Trophoblast cell (in vitro differentiated cells and primary cell): ENCODE results near the gene ATN1.
A peak's percentile ranks its signal among the peaks of the same experiment; 100 is the strongest.

ENCODE experiments used
- DNase-seq, 2 donors: peaks; one replicate each; pipeline ENCODE4 v3.0.0-alpha.2; 2016
- H2AFZ ChIP-seq: 2 replicates; pipeline ENCODE4 v1.6.1; 2013; ENCODE audit warnings: low read length, moderate library complexity, mild to moderate bottlenecking; ENCODE audit not compliant: insufficient read depth, poor library complexity
- H2AK5ac ChIP-seq: 2 replicates; pipeline ENCODE4 v1.6.1; 2013; ENCODE audit warnings: mild to moderate bottlenecking, low read length
- H2BK120ac ChIP-seq: 2 replicates; pipeline ENCODE4 v1.6.1; 2013; ENCODE audit warnings: low read length, mild to moderate bottlenecking, moderate library complexity; ENCODE audit not compliant: insufficient read depth, poor library complexity
- H2BK12ac ChIP-seq: 2 replicates; pipeline ENCODE4 v1.6.1; 2013; ENCODE audit warnings: mild to moderate bottlenecking, low read length, moderate library complexity
- H2BK5ac ChIP-seq: 2 replicates; pipeline ENCODE4 v1.6.1; 2013; ENCODE audit warnings: low read length, low read depth, moderate library complexity, mild to moderate bottlenecking; ENCODE audit not compliant: poor library complexity
- H3K14ac ChIP-seq: 2 replicates; pipeline ENCODE4 v1.6.1; 2013; ENCODE audit warnings: mild to moderate bottlenecking, low read length
- H3K18ac ChIP-seq: 2 replicates; pipeline ENCODE4 v1.6.1; 2013; ENCODE audit warnings: mild to moderate bottlenecking, low read length
- H3K23ac ChIP-seq: 2 replicates; pipeline ENCODE4 v1.6.1; 2013; ENCODE audit warnings: low read length
- H3K27ac ChIP-seq: 2 replicates; pipeline ENCODE4 v1.5.1; 2013; ENCODE audit warnings: low read depth, mild to moderate bottlenecking, inconsistent platforms, low read length, moderate library complexity
- H3K27me3 ChIP-seq: 2 replicates; pipeline ENCODE4 v1.6.1; 2013; ENCODE audit warnings: inconsistent platforms, mild to moderate bottlenecking, low read length, moderate library complexity; ENCODE audit not compliant: insufficient read depth
- H3K36me3 ChIP-seq, 2 experiments: 1 replicate in 1 of 2; 2 replicates in 1 of 2; pipeline ENCODE4 v1.6.1; 2013; ENCODE audit warnings: low read length in 2 of 2, mild to moderate bottlenecking in 2 of 2, moderate library complexity in 1 of 2; ENCODE audit not compliant: insufficient read depth in 2 of 2, control insufficient read depth in 1 of 2
- H3K4ac ChIP-seq: 2 replicates; pipeline ENCODE4 v1.6.1; 2013; ENCODE audit warnings: low read depth, mild to moderate bottlenecking, low read length, moderate library complexity
- H3K4me1 ChIP-seq, 2 experiments: 1 replicate in 1 of 2; 2 replicates in 1 of 2; pipeline ENCODE4 v1.6.1; 2013; ENCODE audit warnings: low read length in 2 of 2, mild to moderate bottlenecking in 2 of 2, moderate library complexity in 1 of 2; ENCODE audit not compliant: insufficient read depth in 2 of 2, control insufficient read depth in 1 of 2
- H3K4me2 ChIP-seq: 2 replicates; pipeline ENCODE4 v1.6.1; 2013; ENCODE audit warnings: inconsistent platforms, mild to moderate bottlenecking, low read length, moderate library complexity
- H3K4me3 ChIP-seq: 2 replicates; pipeline ENCODE4 v1.5.1; 2013; ENCODE audit warnings: mild to moderate bottlenecking, low read depth, low read length, inconsistent platforms
- H3K79me1 ChIP-seq: one replicate; pipeline ENCODE4 v1.6.1; 2013; ENCODE audit warnings: low read length
- H3K79me2 ChIP-seq: 2 replicates; pipeline ENCODE4 v1.6.1; 2013; ENCODE audit warnings: low read length, mild to moderate bottlenecking; ENCODE audit not compliant: control insufficient read depth, insufficient read depth, poor library complexity
- H3K9ac ChIP-seq: 2 replicates; pipeline ENCODE4 v1.6.1; 2013; ENCODE audit warnings: mild to moderate bottlenecking, low read length
- H3K9me3 ChIP-seq: 2 replicates; pipeline ENCODE4 v1.6.1; 2013; ENCODE audit warnings: low read depth, mild to moderate bottlenecking, control low read depth, inconsistent platforms, low read length; ENCODE audit not compliant: insufficient read depth
- H4K12ac ChIP-seq: 2 replicates; pipeline ENCODE4 v1.6.1; 2013; ENCODE audit warnings: low read depth, mild to moderate bottlenecking, low read length, moderate library complexity
- H4K8ac ChIP-seq: 2 replicates; pipeline ENCODE4 v1.6.1; 2013; ENCODE audit warnings: low read depth, mild to moderate bottlenecking, low read length, moderate library complexity
- H4K91ac ChIP-seq: one replicate; pipeline ENCODE4 v1.6.1; 2013; ENCODE audit warnings: low read depth, mild to moderate bottlenecking, low read length, moderate library complexity
- WGBS: extraction: QIAGEN DNeasy Blood & Tissue Kit; methylation state at CpG from one replicate; pipeline ENCODE4 v1.1.7; 2013; ENCODE audit warnings: missing lambda C conversion rate; ENCODE audit not compliant: insufficient read length, insufficient coverage; ENCODE audit errors: extremely low coverage; 5-methylcytosine and 5-hydroxymethylcytosine counted together

The ATN1 gene

GRCh38 chr12:6951551-6952120, 23.9 kb downstream of the ATN1 start:
- H2AFZ ChIP-seq = no peak overlapping the region
- no peak overlapping the region for H2BK5ac ChIP-seq
- H2BK12ac ChIP-seq = no peak overlapping the region
- no peak overlapping the region for H3K23ac ChIP-seq
- H3K18ac ChIP-seq = peak overlapping the region; percentile 65
- H3K9ac ChIP-seq = no peak overlapping the region
- no peak overlapping the region for H3K4me3 ChIP-seq
- H3K27ac ChIP-seq = no peak overlapping the region
- no peak overlapping the region for H3K14ac ChIP-seq
- H4K91ac ChIP-seq = peak overlapping the region; percentile 51
- peaks cover 6 to 10% of the 10 kb centered on the region in 2 experiments for H3K4me1 ChIP-seq
- no peaks in the 10 kb centered on the region for H3K27me3 ChIP-seq
- no peak overlapping the region for H3K4me2 ChIP-seq
- no peak overlapping the region for H2BK120ac ChIP-seq
- peak overlapping the region; percentile 2 for H2AK5ac ChIP-seq
- H3K4ac ChIP-seq = no peak overlapping the region
- H3K79me2 ChIP-seq = no peaks in the 10 kb centered on the region
- no CpG with 5 or more reads among the region's 20 CpGs for WGBS
- H3K79me1 ChIP-seq = peaks cover 3% of the 10 kb centered on the region
- H3K9me3 ChIP-seq = no peaks in the 10 kb centered on the region
- DNase-seq = no peak
- H4K8ac ChIP-seq = no peak overlapping the region
- no peak overlapping the region for H4K12ac ChIP-seq
- peaks cover 7 to 8% of the 10 kb centered on the region in 2 experiments for H3K36me3 ChIP-seq

GRCh38 chr12:6952121-6952862, 24.5 kb downstream of the ATN1 start:
- H2BK12ac ChIP-seq = no peak overlapping the region
- no peak overlapping the region for H3K23ac ChIP-seq
- H3K4me2 ChIP-seq = no peak overlapping the region
- H3K9ac ChIP-seq = no peak overlapping the region
- H3K27me3 ChIP-seq = no peaks in the 10 kb centered on the region
- WGBS = no CpG with 5 or more reads among the region's 22 CpGs
- no peaks in the 10 kb centered on the region for H3K79me2 ChIP-seq
- no peak overlapping the region for H4K12ac ChIP-seq
- no peak overlapping the region for H3K14ac ChIP-seq
- no peak overlapping the region for H3K4ac ChIP-seq
- no peak overlapping the region for H2AFZ ChIP-seq
- no peak overlapping the region for H3K27ac ChIP-seq
- H2BK5ac ChIP-seq = no peak overlapping the region
- DNase-seq = no peak
- H2AK5ac ChIP-seq = no peak overlapping the region
- H4K8ac ChIP-seq = no peak overlapping the region
- H4K91ac ChIP-seq = no peak overlapping the region
- H3K79me1 ChIP-seq = no peaks in the 10 kb centered on the region
- H3K4me1 ChIP-seq = peaks cover 5 to 10% of the 10 kb centered on the region in 2 experiments
- H3K18ac ChIP-seq = no peak overlapping the region
- peaks cover 8 to 9% of the 10 kb centered on the region in 2 experiments for H3K36me3 ChIP-seq
- no peak overlapping the region for H2BK120ac ChIP-seq
- no peaks in the 10 kb centered on the region for H3K9me3 ChIP-seq
- H3K4me3 ChIP-seq = no peak overlapping the region

DNA sequence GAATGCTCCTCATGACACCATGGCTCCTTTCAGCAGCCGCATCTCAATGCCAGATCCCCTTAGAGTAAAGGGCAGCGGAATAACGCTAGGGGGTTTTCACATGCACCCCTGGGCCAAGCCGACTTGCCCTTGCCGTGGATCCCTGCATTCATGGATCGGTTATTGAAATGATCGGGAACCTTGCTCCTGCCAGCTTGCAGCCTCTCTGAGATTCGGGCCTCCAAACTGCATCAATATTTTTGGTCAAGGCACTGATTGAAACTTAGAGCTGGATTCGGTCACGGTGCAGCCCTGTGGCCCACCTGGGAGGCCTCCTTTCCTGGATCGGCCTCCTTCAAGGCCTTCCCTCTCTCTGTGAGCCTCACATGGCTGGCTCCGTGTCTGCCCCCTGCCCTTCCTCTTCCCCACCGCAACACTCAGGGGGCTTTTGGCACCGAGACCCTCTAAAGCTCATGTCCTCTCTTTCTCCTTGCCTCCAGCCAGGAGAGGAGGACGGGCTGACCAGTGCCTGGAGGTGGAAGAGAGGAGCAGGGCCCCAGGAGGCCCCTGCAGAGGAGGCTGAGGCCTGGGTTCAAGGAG, 25.2 kb downstream of the ATN1 start:
- H4K8ac ChIP-seq = no peak overlapping the region
- no CpG with 5 or more reads among the region's 15 CpGs for WGBS

DNA sequence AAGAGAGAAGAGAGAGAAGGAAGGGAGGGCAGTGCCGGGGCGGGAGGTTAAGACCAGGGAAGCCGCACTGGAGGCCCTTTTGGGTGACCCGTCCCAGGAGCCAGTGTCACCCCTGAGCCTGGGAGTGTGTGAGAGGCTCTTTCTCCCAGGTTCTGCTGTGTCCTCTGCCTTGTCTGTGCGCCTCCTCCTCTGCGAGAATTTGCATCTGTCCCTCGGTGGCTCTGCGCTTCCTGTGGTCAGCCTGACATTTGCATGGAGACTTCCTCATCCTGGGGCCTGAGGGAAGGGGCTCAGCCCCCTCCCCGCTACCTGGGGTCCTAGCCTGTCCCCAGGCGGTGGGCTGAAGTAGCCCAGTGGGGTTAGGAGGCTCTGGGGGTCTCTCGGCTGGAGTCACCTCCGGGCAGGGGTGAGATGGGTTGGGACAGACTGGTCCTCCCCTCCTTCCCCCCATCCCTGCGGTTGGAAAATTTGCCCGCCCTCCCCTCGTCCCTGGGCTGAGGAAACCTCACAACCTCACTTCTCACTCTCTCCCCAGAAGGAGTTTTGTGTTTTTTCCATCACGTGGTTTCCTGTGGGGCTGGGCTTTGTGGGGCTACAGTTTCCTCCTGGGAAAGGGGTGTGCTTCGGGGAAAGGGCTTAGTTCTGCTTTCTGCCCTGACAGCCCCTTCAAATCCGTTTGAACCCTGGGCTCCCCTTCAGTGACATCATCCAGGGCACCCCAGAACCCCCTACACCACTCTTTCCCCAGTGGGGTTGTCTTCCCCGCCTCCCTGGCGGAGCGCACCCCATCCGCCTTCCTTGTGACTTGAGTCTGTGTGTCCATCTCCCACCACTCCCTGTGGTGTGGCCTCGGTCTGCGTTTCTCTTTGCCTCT, 25.9 kb downstream of the ATN1 start:
- Histone ChIP-seq H4K91ac (no peak overlapping the region), H3K79me2 (no peaks in the 10 kb centered on the region), H3K18ac (no peak overlapping the region), H2AFZ (no peak overlapping the region), H3K36me3 (peaks cover 9 to 11% of the 10 kb centered on the region in 2 experiments), H3K4ac (no peak overlapping the region), H2AK5ac (no peak overlapping the region), H3K23ac (no peak overlapping the region), H3K4me3 (no peak overlapping the region), H3K9me3 (no peaks in the 10 kb centered on the region), H3K27ac (no peak overlapping the region), H2BK12ac (no peak overlapping the region), H2BK120ac (no peak overlapping the region), H3K4me2 (no peak overlapping the region), H2BK5ac (no peak overlapping the region), H3K4me1 (peaks cover 5 to 10% of the 10 kb centered on the region in 2 experiments), H3K79me1 (no peaks in the 10 kb centered on the region), H3K9ac (no peak overlapping the region), H3K27me3 (no peaks in the 10 kb centered on the region), H4K12ac (no peak overlapping the region), H4K8ac (no peak overlapping the region), H3K14ac (no peak overlapping the region)
- peak in 1 of 2 donors; percentile 41 for DNase-seq
- no CpG with 5 or more reads among the region's 24 CpGs for WGBS

More for the DNA sequence above, 25.2 kb downstream of the ATN1 start:
- no peak overlapping the region for H2BK12ac ChIP-seq
- H3K4me1 ChIP-seq = peaks cover 5 to 10% of the 10 kb centered on the region in 2 experiments
- no peak for DNase-seq
- no peak overlapping the region for H3K14ac ChIP-seq
- H3K9ac ChIP-seq = no peak overlapping the region
- no peak overlapping the region for H4K12ac ChIP-seq
- no peaks in the 10 kb centered on the region for H3K79me2 ChIP-seq
- no peaks in the 10 kb centered on the region for H3K27me3 ChIP-seq
- no peak overlapping the region for H3K27ac ChIP-seq
- H4K91ac ChIP-seq = no peak overlapping the region
- H2AFZ ChIP-seq = no peak overlapping the region
- H2BK120ac ChIP-seq = no peak overlapping the region
- no peak overlapping the region for H3K4me2 ChIP-seq
- H3K9me3 ChIP-seq = no peaks in the 10 kb centered on the region
- H3K36me3 ChIP-seq = peaks cover 9 to 10% of the 10 kb centered on the region in 2 experiments
- H3K18ac ChIP-seq = no peak overlapping the region
- no peak overlapping the region for H2BK5ac ChIP-seq
- no peak overlapping the region for H3K4me3 ChIP-seq
- H3K4ac ChIP-seq = no peak overlapping the region
- H3K79me1 ChIP-seq = no peaks in the 10 kb centered on the region
- H2AK5ac ChIP-seq = no peak overlapping the region
- H3K23ac ChIP-seq = no peak overlapping the region
